GM18499 (cell line): ENCODE data around the gene SLC26A9.

Source experiments
- ATAC-seq: cut with Tn5 transposase; IDR thresholded peaks from one replicate; pipeline ENCODE4 v1.9.1; 2021; ENCODE audit warnings: moderate number of reproducible peaks; ENCODE audit not compliant: insufficient read depth, unreplicated experiment

Gene SLC26A9

DNA sequence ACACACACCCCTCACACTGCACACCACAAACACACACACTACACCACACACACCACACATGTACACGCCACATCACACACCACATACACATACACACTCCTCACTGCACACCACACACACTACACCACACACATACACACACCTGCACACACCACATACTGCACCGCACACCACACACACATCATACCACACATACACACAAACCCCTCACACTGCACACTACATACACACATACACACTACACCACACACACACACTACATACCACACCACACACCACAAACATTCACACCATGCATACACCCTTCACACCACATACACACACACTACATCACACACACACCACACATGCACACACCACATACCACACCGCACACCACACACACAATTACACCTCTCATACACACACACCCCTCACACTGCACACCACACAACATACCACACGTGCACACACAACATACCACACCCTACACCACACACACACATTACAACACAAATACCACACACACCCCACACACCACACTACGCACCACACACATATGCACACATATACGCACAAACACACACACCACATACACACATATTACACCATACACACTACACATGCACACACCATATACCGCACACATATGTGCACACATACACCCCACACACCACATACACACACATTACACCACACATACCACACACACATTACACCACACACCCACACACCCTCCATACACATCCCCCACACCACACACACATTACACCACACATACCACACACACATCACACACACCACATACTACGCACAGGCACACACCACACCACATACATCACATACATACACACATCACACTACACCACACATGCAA, 30.3 kb upstream of the SLC26A9 start:
- no peak for ATAC-seq

DNA sequence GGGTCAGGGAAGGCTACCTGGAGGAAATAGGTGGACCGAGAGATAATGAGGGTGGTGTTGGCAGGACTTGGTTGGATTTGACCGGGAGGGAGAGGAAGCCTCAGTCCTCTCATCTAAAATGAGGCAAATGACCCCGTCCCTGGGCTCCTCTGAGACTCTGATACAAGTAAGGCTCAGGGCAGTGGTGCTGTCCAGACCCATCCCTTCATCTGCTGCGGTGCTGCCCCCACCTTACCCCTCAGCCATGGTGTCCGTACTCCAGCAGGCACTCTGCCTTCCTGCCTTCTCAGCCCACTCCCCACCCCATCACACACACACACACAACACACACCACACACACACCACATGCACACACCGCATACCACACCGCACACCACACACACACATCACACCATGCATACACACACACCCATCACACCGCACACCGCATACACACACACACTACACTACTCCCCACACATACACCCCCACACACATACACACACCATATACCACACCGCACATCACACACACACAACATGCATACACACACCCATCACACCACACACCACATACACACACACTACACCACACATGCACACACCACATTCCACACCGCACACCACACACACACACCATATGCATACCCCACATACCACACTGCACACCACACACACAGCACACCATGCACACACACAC, 29.4 kb upstream of the SLC26A9 start:
- no peak for ATAC-seq

DNA sequence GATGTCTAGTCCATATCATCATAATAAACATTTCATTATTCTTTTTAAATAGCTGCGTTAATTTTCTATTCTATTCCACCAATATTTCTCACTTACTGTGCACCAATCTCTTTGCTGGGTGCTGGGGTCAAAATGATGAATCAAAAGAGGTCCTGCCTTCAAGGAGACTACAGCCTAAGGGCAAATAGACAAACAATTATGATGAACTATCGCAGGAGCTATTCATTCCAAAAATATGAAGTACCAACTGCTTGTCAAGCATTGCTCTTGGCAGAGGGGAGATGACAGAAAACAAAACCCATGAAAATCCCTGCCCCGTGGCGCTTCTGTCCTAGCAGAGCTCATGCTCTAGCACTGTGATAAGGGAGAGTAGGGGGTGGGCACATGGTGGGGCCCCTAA, 28.8 kb upstream of the SLC26A9 start:
- ATAC-seq, result no peak

DNA sequence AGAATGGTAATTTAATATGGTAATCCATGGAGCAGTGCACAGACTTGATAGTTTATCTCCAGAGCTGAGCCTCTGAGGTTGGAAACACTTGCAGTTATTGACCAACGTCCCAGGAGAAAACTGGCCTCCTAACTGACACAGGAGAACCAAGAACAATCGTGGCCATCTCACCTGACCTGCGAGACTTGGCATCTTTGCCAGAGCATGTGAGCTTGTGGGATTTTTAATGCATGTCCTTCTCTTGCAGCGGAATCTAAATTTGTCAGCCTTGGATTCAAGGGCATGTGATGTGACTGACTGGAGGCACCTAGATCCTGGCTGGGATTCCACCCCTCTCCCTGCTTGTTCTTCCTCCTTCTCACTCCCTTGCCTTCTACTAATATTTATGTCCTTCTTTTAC, 27.8 kb upstream of the SLC26A9 start:
- no peak for ATAC-seq

DNA sequence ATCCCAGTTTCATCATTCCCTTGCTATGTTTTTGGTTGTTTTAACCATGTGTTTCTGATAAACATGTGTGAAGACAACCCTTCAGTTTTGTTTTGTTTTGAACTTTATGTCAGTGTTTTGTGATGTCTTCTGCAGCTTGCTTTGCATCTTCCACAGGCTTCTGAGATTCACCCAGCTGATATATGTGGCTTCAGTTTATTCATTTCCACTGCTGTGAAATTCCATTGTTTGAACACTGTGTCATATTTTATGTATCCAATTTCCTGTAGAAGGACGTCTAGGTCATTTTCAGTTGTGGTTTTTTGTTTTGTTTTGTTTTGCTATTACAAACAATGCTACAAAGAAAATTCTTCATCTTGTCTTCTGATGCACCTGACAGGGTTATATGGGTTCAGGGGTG, 27.2 kb upstream of the SLC26A9 start:
- no peak for ATAC-seq

DNA sequence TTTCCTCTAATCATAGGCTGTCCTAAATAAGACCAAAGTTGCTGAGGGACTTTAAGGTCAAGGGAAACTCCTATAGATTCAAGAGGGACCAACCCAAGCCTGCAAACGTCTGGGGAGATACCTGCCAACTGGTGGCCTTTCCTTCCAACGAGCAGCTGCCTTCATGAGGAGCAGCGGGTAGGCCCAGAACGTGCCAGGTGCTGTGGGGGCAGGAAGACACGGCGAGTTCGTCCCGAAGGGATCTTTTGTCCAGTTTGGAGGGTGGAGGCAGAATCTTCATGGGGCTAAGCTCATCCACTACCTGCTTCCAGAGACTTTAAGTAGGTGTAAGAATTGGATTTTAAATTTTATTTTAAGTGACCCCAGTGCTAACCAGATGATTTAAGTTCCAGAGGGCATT, 26.0 kb upstream of the SLC26A9 start:
- ATAC-seq, result no peak

DNA sequence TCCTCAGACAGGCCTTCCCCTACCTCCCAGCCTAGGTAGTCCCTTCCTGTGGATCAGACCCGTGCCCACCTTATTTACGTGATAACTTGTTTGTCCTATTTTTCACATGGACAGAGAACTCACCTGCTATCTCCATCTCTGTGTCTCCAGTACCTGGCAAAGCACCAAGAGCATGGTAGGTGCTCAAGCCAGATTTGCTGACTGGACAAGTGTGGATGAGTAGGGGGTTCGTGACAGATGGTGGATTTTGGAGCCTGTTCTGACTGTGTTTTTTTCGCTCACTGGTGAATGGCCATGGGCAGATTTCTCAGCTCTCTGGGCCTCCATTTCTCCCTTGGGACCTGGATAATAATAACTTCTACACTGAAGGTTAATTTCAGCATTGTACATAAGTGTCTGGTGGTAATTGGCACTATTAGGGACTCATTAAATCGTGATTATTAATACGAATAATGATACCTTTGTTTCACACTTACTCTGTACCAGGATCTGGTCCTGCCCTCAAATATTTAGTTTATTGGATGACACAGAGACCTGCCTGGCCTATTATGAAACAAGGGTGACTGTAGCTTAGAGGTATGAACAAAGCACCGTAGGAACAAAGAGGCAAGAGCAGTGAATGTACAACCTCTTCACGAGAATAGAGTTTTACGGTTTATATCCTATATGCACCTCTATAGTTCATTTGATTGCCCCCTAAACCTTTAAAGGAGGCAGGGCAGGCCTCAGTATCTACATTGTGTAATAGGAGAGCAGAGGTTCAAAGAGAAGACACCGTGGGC, 24.5 kb upstream of the SLC26A9 start:
- ATAC-seq, result no peak

DNA sequence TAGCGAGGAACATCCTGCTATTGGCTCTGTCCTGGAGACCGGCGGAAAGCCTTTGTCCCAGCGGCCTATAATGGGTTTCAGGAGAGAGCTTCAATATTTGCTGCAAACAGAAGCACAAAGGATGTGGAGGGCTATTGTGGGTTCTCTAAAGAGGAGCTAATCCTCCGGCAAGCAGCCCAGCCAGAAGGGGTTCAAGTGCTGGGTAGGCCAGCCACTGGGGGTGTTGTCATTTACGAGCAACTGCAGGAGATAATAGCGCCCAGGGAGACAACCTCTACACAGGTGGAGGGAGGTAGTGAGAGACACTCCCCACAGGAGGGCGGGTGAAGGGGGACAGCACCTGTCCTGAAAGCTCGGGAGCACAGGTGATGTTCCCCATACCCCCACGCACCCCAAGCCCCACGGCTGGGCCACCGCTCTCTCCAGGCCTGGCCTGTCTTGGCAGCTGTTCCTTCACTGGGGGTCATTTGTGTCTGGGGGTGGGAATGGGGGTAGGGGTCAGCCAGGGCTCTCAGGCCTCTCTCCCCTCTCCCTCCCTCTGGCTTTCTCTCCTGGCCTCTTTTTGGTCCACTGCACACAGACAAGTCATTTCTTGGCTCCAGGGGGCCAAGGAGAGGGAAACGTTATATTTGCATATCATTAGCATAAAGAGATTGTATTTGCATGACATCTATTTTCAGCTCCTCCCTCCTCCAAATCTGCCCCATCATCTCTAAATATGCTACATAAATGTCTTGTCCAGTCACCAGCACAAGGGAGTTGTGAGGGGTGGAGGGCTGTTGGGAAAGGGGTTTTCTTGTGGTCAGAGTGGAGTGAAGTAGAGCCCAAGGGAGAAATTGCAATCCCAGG, 22.0 kb upstream of the SLC26A9 start:
- ATAC-seq, result no peak

DNA sequence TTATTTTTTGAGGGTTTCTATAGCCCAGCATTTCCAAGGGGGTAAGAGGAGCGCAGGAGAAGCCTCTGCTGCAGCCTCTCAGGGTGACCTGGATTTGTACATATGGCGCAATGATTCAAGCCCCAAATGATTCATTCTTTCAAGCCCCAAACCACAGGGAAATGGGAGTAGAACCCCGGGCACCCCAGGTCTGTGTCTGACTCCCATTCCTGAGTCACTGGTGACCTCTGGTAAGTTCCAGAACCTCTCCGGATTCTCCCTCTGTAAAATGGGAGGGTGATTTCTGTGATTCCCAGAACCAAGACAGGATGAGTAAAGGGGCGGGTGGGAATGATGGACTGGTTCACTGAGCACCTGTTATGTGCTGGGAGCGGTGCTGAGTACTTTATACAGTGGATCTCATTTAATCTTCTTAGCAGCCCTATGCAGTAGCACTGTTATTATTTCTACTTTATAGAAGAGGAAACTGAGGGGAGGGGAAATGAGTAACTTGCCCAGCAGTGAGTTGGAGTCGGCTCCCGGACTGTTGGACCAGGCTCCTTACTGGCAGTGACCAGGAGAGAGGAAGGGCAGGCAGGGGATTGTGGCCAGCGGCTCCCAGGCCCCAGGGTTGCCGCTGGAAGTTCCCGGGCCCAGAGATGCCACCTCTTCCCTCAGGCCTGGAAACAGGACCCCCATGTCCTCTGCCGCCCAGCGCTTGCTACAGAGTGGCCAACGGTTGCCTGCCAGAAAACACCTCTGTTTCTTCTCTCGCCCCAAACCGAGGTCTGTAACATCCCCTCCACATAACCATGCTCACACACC, 20.3 kb upstream of the SLC26A9 start:
- no peak for ATAC-seq

DNA sequence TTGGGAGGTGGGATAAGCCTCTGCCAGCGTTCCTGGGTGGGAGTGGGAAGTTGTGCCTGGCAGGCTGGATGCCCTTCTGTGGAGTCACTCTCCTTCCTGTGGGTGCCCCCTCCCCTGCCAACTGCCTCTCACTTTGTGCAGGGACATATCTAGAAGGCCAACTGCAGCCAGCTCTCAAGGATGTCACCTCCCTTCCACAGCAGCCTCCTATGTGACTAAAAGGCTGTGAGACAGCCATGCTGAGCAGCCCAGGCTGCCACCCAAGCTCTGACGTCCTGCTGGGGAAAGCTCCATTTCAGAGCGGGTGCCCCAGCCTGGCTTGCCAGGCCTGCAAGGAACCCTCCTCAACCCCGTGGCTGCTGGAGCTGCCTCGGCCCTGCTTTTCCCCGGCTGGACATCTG, 19.6 kb upstream of the SLC26A9 start:
- ATAC-seq, result no peak

DNA sequence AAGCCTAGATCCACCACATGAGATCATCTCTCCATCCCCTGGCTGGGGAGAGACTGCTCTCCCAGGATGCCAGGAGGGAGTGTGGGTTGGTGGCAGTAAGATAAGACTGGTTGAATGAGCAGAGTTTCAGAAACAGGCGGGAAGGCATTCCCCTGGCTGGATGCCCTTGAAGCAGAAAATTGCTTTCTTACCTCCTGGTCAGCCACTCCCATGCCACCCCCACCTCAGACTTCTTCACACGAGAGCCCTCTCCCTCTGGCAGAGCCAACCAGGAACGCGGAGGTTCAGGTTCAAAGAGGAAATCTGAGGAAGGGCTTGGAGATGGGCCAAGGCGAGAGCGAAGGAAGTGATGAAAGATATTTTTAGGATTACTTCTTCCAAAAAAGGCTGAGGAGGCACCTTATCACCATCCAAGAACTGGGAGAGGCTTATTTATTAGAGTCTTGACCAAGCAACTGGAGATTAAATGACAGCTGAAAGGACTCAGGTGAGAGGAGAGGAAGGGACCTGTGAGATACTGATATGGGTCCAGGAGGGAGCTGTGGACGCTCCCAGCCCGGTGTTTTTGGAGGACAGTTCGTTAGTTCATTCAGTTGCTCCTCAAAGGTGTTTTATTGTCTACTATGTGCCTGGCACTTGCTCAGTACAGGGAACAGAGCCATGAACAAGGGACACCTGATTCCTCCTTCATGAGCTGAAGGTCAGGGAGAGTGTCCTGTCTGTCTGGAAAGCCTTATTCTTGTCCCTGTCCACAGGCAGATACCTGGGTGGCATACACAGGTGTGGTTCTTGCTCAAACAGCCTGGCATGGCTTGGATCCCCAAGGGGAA, 18.9 kb upstream of the SLC26A9 start:
- no peak for ATAC-seq

DNA sequence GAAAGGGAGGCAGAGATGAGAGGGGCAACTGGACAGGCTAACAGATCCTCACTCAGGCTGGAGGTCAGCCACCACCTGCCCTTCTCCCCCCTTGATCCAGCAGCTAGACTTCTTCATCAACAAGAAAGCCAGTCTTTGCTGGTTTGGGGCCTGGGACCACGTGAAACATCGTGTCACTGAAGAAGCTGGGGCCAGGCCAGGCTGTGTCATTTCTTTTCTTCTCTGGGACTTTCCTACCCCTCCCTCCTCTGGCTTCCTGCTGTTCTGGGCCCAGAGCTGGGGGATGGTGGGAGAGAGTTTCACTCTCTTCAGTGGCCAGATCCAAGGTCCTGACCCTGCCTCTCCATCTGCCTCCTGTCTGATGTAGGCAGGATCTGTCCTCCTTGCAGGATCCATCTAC, 18.1 kb upstream of the SLC26A9 start:
- no peak for ATAC-seq

DNA sequence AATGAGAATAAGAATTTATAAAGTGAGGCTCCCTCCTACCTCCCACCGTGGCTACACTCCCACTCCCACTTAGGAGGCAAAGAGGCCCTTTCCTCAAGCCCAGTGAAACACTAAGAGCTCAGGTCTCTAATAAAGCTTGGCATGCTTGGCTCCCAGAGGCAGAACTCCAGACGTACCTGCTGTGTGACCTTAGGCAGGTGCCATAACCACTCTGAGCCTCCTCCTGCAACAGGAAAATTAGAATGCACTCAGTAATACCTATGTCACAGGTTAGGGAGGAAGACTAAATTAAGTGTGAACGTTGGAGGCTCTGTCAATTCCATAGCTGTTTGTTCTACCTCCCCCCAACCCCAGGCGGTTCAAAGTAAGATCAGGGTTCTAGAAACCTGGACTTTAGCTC, 16.5 kb upstream of the SLC26A9 start:
- ATAC-seq, result no peak

DNA sequence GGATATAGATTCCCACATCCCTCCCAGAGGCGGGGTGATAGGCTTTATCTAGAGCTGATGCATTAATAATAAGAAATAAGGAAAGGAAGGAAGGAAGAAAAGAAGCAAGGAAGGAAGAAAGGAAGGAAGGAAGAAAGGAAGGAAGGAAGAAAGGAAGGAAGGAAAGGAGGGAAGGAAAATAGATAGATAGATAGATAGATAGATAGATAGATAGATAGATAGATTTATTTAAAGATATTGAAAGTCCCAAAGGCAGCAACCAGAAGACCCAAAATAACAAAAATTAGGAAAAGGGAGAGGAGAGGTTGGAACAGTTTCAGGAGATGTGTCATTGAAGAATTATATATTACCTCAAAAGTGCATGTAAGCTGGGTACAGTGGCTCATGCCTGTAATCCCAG, 12.2 kb upstream of the SLC26A9 start:
- ATAC-seq, result no peak

DNA sequence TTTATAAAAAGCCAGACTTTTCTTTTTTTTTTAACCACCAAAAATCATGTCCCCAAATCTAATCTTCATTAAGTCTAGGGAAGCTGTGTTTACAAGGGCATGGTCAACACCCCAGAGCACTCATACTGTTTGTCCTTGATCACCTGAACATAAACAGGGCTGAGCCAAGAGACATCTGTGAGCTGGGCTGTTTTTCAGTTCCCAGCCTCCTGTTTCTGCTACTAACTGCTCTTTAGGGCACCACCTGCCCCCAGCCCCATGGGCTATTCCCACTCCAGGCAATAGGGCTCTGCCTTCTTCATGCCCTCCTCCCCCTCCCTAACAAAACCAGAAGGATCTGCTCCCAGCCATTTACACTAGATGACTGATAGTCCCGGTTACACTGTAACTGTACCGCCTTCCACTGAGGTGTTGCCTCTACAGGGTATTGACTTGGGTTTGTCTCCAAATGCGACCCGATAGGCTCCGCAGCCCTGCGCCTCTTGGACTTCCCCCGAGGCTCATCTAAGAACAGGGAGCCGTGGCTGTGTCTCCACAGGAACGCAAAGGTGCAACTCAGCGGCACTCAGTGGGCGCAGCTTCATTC, 11.7 kb upstream of the SLC26A9 start:
- no peak for ATAC-seq

DNA sequence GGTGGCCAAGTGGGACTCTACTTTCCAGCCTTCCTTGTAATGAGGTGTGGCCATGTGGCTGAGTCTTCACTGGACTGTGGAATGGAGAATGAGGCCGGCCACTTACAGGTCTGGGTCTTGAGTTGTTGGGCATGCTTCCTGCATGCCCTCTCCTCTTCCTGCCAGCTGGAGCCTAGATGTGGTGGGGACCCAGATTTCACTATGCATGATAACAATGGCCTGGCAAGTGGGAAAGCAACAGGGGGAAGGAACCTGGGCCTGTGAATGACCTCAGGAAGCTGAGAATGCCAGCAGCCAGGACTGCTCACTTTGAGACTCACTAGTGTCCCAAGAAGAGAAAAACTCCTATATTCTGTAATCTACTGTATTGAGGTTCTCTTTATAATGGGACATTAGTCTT, 8.5 kb upstream of the SLC26A9 start:
- ATAC-seq, result no peak

DNA sequence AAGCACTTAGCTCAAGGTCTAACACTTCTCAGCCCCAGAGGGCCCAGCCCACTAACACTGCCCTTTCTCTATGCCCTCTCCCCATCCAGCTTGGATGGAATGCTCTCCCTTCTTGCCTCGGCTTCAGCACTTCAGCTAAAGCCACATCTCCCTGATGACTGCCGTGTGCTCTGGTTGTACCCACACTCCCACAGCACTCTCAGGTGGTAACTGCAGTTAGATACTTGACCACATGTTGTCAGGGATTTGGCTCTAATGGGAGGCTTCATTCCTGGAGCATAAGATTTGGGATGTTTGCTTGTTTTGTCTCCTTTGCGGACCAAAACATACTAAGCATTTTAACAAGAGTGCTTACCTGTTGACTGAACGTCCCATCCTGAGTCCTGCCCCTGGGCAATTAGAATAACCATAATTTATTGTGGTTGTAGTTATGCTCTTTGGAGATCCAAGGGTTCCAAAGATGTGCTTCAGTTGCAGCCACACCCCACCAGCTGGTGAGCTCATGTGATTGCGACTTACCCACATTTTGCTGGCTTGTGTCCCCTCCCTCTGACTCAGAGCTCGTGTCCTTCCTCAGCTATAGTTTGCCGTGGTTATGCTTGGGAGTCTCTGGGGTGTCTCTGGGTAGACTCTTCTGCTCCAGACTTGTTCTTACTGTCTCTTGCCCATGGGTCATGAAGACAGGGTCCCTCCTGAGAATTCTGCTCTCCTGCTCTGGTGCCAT, 7.7 kb upstream of the SLC26A9 start:
- no peak for ATAC-seq

DNA sequence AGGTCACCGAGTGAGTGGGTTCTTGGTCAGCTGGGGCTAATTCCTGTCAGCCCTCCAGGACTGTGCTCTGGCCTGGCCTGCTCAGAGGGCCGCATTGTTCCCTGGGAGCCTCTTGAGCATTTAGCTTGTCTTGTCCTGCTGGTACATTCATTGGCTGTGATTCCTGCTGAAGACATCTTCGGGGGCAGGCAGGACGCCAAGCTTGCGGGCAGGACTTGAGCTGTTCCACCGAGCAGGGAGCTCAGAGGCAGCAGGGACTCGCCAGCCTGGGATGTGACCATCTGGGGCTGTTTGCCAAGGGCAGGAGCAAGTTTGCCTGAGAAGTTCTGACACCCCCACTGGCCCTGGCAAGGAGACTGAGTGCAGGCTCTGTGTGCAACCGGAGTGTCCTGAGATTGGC, 7.0 kb upstream of the SLC26A9 start:
- ATAC-seq, result no peak
